Activated naive CD4-positive, alpha-beta T cell treated with anti-CD3 and anti-CD28 coated beads, Interleukin-2, amount 10 ng/mL, durations not matched to agents 5 hours and 36 hours (primary cell): ENCODE results near the gene GFRA3. TPM values are rescaled to one million over a fixed set of nuclear protein-coding genes. Genes with fewer than 3 reads are reported as not detected.

Experiments used
- total RNA-seq, 2 experiments: library from RNA; stranded (reverse); gene quantifications; one replicate each; pipeline ENCODE4 v1.2.3, GENCODE V29; 2021

Gene GFRA3, protein sequence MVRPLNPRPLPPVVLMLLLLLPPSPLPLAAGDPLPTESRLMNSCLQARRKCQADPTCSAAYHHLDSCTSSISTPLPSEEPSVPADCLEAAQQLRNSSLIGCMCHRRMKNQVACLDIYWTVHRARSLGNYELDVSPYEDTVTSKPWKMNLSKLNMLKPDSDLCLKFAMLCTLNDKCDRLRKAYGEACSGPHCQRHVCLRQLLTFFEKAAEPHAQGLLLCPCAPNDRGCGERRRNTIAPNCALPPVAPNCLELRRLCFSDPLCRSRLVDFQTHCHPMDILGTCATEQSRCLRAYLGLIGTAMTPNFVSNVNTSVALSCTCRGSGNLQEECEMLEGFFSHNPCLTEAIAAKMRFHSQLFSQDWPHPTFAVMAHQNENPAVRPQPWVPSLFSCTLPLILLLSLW
- total RNA-seq, result under 1 TPM in 1 of 2 experiments, not detected in 1; 0.17 TPM

DNA sequence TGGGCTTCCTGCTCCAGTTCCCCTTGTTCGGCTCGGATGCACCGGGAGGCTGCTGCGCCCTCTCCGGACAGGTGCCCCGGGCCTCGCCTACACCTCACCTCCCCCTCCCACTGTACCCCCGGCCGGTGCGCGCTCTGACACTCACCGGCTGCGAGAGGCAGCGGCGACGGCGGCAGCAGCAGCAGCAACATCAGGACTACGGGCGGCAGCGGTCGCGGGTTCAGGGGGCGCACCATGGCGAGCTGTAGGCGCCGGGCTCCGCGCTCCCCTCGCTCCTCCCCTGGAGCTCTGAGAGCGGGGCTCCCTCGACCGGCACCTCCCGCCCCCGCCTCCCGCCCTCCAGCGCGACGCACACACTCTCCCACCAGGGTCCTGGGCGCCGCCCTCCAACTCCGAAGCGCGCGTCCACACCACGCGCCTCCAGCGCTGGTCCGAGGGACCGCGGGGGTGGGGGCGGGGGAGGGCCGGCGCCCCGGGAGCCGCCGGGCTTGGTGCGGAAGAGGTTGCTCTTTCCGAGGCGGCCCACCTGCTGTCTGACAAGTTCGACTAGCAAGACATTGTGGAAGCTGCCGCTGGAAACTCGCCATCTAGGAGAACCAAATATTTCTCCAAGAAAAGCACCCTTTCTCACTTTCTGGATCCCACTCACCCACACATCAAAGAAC, at the start of gene GFRA3:
Gene GFRA3 (minus strand): TSS at position 433 of the 665 bp plus-strand sequence. CDS start 197 bp downstream, at position 236.

DNA sequence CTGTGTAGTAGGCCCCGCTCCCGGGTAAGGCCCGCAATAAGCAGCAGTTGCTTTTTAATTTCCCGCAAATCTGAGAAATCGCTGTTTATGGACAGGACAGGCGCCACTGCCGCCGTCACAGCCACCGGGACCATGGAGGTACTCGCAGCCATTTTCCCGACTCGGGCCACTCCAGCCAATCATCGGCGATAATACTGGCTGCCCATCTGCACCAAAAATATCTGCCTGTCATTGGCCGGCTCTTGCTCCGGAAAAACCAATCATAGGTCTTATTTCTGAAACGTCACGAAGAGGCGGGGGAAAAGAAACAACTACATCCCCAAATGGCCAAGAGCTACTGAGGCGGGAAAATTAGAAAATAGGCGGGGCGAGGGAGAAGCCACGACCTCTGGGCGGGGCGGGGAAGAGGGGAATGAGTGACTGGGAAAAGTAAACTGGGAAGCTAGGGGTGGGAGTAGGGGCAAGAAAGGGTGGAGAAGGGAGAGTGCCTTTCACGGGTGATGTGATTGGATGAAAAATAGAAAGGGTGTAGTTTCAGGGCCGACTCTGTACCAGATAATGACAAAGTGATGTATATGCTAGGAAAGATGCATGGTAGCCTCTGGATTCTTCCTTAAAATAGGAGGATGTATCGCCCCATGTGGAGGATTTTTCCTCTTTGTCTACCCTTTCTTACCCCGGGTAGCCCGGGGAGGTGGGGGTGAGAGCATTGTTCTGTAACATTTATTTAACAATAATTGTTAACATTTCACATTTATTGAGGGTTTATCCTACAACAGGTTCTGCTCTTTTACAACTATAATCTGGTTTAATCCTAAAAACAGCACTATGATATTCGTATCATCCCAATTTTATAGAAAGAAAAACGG, 61.0 kb downstream of the GFRA3 start, which contains the start of gene CDC23:
Gene CDC23 (minus strand): TSS at position 163 of the 869 bp plus-strand sequence. CDS start 11 bp downstream, at position 152.

Other genes starting within 250 kb of the GFRA3 start
- gene FAM13B, start 241.5 kb downstream of the GFRA3 start, total RNA-seq, result 10 to 100 TPM; 29.6 to 33.9 TPM
- not detected for gene WNT8A, start 190.6 kb downstream of the GFRA3 start, total RNA-seq
- gene NME5, start 135.2 kb downstream of the GFRA3 start, total RNA-seq, result not detected
- gene BRD8, start 96.0 kb downstream of the GFRA3 start, total RNA-seq, result 10 to 100 TPM; 62.6 to 65.0 TPM
- gene KIF20A, start 95.5 kb downstream of the GFRA3 start, total RNA-seq, result 10 to 100 TPM; 43.4 to 44.9 TPM
- 10 to 100 TPM; 23.8 to 25.4 TPM for gene CDC23, start 61.3 kb downstream of the GFRA3 start, total RNA-seq
- gene CDC25C, start 57.2 kb upstream of the GFRA3 start, total RNA-seq, result 10 to 100 TPM; 10.8 to 11.1 TPM
- 10 to 100 TPM; 21.2 to 22.8 TPM for gene FAM53C, start 63.6 kb upstream of the GFRA3 start, total RNA-seq
- gene KDM3B, start 78.1 kb upstream of the GFRA3 start, total RNA-seq, result 10 to 100 TPM; 64.1 to 66.5 TPM
- gene REEP2, start 164.4 kb upstream of the GFRA3 start, total RNA-seq, result 1 to 10 TPM in 1 of 2 experiments, under 1 TPM in 1; 0.60 to 1.1 TPM
- 10 to 100 TPM; 10.1 to 11.8 TPM for gene EGR1, start 190.9 kb upstream of the GFRA3 start, total RNA-seq